Activated T-helper 1 cell treated with anti-CD3 and anti-CD28 coated beads, Interleukin-2, amount 50 U/mL, for 16 hours (primary cell): ENCODE data around the gene EGR4.

Source experiments
- DNase-seq, 2 donors: peaks; one replicate each; pipeline ENCODE4 v3.0.0-alpha.2; 2020; ENCODE audit warnings: low read depth in 1 of 2, low spot score in 1 of 2

EGR4 gene

DNA sequence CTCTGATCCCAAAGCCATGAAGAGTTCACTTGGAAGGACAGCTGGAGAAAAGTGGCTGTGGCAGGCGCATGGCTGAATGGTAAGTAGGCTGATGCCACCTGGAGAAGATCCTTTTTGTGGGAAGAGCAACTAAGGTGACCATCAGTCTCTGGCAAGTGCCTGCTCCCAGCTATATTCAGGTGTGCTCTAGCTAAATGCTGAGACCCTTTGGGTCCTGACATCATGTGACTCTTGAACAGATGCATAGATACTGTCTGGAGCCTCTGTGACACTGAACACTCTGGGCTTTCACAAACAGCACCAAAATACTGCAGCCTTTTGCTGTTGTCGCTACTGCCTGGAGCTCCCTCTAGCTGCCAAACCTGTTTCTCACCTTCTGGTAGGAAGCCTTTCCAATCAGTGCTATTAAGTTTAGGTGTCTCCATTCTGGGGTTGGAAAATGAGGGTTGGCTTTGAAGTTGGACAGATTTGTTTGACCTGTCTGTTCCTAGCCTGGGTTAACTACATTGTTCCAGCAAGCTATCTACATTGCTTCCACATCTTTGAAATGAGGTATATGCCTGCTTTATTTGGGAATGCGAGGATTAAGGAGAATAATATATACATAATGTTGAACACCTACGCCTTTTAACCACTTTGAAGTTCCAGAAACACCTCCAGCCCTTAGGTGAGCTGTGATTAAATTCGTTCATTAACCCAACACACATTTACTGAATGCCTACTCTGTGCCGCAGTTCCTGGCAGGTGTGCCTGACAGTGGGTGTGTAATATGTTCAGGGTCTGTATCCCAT, 3.1 kb downstream of the EGR4 start:
- DNase-seq, result no peak

DNA sequence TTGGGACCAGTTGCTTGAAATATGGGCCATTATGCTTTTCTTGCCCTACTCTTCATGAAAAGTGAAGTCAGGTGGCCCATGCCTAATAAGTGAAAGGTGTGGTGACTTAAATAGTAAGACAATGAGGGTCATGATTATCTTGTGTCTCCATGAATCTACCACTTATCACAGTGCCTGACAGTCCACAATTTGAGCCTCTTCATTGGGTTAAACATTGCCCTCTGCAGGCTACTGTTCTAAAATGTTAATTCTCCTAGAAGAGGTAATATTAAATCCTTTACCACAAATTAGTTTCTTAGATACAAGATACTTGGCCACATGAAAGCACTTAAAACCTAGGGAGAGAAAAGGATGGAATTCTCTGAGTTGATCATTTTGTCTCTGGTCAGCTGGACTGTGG, 4.0 kb downstream of the EGR4 start:
- DNase-seq, result no peak

DNA sequence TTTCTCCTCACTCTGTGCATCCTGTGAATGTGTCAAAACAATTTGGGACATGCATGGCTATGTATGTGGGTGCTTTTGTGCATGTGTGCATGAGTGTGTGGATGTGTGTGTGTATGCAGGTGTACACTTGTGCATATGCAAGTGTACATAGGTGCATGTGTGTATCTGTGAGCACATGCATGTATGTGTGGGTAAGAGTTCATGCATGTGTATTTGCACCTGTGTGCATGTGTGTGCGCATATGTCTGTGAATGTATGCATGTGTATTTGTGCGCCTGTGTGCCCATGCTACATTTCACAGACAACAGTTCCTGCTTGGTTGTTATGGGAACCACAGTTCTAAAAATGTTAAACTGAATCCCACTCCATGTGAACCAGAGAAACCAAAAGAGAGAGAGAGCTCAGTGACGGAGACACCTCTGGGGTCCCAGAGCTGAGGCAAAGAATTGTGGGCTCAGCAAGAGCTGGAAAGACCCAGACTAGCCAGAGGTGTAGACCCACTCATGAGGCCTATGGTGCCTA, 7.2 kb downstream of the EGR4 start:
- no peak for DNase-seq

DNA sequence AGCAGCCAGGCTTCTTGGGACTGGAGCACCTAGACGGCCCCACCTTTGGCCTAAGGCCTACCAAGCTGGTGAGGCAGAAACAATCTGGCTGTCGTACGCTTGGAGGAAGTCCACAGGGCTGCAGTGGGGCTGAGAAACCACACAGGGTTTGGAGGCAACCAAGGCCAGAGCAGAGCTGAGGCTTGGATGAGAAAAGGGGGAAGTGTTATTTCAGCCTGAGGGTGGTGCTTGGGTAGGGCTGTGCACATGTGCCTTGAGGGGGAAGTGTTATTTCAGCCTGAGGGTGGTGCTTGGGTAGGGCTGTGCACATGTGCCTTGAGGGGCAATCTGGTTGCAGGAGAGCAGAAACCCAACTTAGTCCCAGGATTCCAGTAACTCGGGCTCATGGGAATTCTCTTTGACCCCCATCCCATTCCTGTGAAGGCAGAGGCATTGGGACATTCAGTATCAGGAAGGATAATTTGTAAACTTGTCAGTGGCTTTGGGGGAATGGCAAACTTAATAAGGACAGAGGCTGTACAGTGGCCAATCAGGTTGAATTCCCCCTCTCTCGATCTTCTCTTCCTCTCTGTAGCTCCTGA, 8.1 kb downstream of the EGR4 start:
- no peak for DNase-seq

DNA sequence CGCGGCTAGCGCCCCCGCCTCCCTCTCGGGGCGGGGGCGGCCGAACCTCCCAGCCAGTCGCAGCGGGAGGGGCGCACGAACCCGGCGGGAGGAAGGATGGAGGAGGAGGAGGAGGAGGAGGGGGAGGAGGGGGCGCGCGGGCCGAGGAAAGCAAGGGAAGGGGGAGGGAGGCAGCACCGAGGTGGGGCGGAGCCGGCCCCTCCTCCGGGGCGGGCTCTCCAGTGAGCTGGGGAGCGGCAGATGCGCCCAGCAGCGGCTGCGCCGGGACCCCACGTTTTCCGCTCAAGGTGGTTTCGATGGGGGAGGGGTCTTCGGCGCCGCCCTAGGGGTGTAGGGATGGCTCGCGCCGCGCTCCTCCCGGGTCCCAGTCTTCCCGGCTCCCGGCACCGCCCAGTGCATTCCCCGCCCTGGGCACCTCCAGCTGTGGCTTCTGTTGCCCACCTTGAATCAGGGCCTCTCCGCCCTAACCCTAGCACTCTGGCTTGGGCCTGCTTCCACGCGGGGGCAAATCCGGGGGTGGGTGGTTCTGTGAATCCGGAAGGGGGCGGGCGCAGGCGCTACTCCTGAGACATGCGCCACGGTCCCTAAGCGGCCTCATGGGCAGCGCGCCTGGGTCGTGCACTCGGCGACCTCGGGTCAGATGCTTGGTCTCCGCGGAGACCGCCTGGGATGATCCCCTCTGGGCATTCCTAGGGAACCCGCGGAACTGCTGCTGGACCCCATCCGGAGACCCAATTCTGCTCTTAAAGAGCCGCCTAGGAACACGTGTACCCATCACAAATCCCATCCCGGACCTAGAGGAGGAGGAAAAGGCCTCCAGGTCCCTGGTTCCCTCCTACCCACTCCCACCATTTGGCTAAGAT, 8.8 kb downstream of the EGR4 start, which contains the start of gene FBXO41:
Gene FBXO41, minus strand, starts transcription at position 183 of the 863 bp plus-strand sequence. CDS start 14,848 bp downstream, outside the sequence.
- peak; percentile 25 to 54 for DNase-seq

DNA sequence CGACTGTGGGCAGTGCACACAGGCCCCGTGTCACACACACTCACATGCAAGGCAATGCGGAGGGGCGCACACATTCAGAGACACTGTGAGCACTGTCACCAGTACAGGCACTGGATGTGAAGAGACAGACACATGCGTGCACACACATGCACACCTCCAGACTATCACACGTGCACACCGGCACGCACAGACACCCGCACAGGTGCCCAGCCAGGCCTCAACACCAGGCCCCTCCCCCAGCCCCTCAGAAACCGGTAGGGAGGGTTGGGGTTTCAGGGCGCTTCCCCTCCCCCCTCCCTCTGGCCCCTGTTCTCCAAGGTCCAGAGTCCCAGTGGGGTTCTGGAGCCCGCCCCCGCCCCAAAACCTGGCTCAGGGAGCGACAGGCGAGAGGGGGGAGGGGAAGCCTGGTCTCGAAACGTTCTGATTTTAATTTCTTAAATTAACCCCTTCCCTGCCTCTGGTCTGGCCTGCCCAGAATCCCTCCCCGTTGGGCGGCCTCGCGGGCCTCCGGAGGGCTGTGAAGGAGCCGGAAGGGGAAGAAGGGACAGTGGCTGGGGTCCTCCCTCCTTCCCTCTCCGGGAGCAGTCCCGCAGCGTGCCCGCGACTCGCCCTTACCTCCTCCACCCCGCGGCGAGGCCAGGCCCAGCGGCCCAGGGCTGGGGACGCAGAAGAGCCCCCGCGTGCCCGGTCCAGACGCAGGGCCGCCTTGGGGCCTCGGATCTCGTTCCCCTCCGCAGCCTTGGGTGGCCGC, 9.6 kb downstream of the EGR4 start:
- DNase-seq, result no peak

DNA sequence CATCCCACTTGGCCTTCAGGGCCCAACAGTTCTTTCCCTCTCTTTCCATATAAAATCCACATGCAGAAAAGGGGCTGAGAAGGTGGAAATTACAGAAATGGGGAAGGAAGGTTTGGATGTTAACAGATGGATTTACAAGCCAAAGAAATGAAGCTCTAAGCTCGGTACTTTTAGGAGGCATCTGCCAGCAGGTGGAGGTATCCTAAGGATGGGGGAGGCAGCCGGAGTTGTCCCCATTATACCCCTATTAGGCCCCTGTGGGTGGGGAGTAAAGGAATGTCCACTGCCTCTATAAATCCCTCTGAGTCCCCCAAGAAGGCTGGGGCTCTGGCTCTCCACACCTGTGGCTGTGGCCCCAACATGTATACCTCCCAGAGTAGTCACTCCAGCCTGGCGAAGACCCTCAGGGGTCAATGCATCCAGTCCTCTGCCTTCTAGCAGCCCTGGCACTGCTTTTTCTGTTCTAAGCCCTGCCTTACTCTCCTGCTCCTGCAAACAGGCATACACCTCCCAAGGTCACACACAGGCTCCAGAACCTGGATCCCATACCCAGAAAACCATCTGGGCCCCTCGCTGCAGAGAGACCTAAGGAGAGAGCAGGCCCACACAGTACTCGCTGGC, 10.3 kb downstream of the EGR4 start:
- no peak for DNase-seq

DNA sequence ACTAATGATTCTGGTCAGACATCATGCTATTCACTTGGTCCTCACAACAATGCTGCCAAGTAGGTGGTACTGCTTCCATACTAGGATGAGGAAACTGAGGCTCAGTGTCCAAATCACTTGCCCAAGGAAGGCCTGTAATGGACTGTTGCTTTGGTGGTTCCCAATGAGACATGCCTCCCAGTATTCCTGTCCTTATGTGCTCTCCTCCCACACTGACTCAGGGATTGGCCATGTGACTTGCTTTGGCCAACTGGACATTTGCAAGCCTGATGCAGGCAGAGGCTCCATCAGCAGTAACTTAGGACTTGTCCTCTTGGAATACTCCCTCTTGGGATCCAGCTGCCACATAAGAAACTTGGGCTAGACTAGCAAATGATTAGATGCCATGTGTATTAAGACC, 12.1 kb downstream of the EGR4 start:
- no peak for DNase-seq

DNA sequence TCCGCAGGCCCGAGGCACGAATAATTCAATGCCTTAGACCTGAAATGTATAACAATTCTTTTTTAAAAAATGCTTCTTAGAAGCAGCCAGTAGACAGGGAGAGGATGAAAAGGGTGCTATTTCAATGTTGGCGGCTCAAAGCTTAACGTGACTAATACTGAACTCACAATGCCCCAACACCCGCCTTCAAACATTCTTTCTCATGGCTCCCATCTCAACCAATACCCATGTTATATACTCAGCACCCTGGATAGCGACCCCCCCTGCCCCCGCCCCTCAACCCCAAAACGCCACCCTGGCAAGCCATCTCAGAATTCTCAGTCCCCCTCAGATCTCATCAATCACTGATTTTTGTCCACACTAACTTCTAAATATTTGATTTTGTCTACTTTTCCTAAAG, 13.5 kb downstream of the EGR4 start:
- no peak for DNase-seq

DNA sequence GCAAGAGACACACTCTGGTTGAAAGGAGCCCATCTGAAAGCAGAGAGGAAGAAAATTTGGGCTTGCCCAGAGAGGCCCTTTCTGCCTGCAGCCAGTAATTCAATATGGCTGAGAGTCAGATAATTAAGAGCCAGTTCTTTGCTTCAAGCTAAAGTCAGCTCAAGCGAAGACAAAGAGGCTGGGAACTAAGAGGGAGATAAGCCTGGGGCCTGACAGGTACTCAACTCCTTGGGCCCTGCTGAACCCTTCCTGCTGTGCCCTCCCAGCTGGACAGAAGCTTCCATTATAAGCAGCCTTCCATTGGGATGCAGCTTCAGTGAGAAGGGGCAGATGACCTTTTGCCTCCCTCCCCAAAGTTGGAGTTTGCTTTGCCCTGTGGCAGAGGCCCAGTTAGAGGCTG, 21.1 kb downstream of the EGR4 start:
- no peak for DNase-seq

DNA sequence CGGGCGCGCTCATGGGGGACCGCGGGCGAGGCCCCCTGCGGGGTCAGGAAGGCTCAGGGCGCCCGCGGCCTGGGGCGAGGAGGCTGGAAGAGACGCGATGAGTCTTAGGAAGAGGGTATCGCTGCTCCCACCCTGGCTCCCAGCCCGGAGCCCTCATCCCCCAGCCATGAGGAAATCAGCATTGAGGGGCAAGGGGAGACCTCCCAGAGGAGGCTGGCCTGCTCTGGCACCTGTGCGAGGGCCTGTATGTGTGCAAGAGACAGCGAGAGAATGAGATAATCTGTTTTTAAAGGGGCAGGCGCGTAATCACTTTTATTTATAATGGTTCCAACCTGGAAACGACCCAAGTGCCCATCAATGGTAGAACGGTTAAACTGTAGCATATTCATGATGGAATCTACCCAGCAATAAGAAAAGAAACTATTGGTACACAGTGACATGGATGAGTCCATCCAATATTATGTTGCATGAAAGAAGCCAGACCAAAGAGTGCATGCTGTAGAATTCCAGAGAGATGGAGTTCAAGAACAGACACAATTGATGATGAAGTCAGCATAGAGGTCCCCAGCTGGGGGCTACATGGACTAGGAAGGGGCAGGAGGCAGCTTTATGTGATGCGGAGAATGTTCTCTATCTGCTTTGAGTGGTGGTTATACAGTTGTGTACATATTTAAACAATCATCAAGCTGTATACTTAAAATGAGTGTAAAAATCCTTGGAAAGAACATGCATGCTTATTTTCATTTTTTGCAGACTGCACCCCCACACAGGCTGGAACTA, 23.5 kb downstream of the EGR4 start:
- DNase-seq, result no peak

DNA sequence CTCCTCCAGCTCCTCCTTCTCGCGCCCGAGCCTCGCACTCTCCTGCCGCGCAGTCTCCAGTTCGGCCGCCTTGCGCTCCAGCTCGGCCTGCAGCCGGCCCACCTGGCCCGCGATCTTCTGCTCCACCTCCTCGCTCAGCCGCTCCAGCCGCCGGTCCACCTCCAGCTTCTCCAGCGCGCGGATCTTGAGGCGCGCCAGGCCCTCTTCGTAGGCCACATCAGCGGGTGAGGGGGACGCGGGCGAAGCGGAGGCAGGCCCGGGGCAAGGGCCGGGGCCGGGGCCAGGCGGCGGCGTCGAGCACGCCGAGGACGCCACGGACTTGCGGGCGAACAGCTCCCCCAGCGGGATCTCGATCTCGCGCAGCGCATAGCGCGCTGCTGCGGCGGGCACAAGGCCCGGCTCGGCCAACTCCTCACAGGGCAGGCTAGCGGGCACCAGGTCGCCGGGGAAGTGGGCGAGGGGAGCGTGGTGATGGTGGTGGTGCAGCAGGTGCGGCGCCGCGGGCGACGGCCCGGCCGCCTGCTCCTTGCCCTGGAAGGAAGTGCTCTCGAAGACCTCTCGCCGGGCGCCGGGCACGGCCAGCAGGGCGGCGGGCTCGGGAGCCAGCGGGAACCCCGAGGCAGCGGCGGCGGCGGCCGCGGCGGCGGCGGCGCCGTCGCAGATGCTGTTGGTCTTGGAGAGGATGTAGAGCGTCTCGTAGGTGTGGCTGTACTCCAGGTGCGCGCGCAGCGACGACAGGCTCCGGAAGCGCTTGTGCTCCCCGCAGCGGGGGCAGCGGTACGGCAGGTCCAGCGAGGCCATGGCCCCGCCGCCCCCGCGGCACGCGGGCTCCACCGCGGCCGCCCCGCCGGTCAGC, 24.3 kb downstream of the EGR4 start:
- DNase-seq, result peak; percentile 55 to 76

DNA sequence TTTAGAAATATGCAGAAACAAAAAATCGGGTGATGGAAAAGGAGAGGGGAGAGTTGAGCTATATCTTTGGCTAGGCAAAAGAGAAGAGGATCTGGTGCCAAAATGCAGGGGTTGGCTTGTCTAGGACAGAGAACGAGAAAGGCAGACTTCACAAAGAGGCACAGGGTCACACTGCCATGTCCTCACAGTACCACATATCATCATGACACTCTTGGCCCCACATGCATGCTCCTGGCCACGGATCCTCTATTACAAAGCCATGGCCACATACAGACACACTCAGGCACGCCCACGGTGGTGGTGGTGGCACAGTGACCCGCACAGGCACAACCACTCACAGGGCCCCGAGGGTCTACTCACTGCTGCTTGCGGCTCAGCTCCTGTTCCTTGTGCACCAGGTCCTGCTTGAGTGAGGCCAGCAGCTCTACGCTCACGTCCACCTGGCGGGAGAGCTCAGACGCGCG, 24.9 kb downstream of the EGR4 start:
- no peak for DNase-seq

DNA sequence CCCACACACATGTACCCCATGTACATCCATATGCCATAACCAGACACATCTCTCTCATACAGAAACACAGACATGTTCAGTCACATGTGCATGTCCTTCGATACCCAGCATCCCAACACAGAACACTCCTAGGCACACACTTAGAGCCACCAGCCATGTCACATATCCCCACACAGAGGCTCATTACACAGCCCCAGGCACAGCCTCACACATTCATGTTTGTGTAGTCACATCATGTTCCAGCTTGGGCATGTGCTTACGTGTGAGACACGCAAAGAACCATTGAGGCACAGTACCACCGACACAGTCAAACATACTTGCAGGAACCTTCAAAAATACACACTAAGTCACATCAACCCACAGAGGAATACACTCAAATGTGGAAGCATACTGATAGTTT, 26.3 kb downstream of the EGR4 start:
- DNase-seq, result no peak

DNA sequence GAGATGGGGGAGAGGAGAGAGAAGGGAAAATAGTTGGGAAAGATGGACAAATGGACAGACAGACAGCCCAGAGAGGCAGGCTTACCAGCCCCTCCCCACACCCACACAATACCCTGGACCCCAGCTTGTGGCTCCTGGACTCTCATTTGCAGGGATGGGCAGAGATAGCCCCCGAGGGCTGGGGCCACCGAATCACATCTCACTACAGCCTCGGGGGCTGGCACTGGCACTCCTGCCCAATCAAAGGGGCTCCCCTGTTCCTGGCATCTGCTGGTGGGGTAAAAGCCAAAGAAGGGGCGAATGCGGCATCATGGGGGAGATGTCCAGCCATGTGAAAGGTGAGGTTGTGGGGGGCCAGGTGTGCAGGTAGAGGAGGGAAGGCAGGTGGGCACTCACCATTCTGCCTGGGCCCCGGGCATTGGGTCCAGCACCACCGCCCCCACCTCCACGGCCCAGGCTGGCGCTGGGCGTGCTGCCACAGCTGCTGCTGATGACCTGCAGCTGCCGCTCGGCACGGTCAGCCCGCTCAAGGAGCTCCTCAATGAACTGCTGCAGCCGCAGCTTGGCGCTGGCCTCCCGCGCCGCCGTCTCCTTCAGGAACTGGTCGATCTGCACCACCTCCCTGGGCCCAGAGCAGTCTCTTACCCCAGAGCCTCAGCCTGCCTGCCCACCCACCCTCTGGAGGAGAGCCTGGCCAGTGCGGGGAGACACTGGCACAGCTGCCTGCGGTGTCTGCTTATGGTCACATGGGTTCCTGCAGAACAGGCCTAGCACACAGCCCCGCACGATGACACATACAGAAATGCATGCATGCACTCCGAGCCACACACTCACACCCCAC, 27.1 kb downstream of the EGR4 start:
- no peak for DNase-seq

DNA sequence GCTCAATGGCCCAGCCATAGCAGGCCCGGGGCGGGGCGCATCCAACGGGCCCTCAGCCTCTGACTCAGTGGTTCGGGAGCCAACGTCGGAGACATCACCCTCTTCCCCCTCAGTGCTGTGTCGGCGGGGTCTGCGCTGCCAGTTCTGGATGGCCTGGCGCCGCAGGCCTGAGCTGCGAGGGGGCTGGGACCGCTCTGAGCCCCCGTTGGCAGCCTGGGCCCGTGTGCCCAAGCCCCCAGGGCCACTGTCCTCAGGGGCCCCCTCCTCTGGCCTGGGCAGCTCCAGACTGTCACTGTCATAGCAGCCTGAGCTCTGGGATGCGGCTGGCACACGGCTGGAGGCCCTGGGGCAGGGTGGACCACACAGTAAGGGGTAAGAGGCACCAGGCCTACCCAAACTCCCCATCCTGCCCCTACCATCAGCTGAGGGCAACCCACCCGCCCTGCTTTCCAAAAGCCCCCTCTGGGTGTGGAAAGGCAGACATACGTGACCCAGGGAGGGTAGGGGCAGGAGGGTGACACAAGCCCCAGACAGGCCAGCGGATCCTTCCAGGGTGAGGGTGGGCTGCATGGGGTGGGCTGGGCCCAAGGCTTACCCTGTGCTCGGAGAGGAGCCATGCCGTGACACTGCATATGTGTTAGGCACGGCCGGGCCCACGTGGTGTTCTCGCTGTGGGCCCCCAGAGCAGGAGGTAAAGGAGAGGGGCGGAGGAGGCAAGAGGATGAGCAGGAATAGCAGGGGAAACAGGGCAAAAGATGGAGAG, 27.9 kb downstream of the EGR4 start:
- no peak for DNase-seq

DNA sequence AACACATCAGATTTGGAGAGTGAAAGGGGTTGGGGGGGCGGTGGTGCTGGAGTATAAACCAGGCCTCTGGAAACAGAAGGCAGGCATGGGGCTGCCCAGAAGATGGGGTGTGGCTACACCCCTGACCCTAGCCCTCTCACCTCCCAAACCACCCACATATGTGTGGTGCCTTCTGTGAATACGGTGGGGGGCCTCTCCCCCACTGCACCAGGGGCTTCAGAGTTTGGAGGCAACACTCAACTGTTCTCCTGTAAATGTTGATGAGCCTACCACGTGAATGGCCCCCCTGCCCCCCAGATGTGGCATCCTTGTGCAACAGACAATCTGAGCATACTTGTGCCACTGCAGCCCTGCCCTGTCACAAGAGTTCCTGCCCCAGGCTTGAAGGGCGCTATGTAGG, 28.6 kb downstream of the EGR4 start:
- DNase-seq, result no peak
